Tibial nerve (tissue), 4 donors: ENCODE measurements around the gene GRIN2C.

Experiments used
- CTCF ChIP-seq, 5 experiments: fragments of 200-600 bp in 3 of 5; fragments of 450-650 bp in 2 of 5; sonication (generic) in 3 of 5; IDR thresholded peaks; one replicate each; pipeline ENCODE4 v1.5.1; 2016 to 2019; ENCODE audit warnings: antibody characterized with exemption in 5 of 5, mild to moderate bottlenecking in 3 of 5, moderate library complexity in 2 of 5
- EP300 ChIP-seq, 2 donors: sonication (generic); formaldehyde crosslinking; IDR thresholded peaks; one replicate each; pipeline ENCODE4 v1.6.1; 2017; ENCODE audit warnings: antibody characterized with exemption in 2 of 2, mild to moderate bottlenecking in 1 of 2
- POLR2A ChIP-seq, 2 donors: fragments of 450-650 bp; IDR thresholded peaks; one replicate each; pipeline ENCODE4 v1.6.1; 2017; ENCODE audit warnings: antibody characterized with exemption in 2 of 2, mild to moderate bottlenecking in 2 of 2, moderate library complexity in 2 of 2

- no peak for TF ChIP-seq CTCF (IDR thresholded peaks at IDR 0.05)
- TF ChIP-seq EP300 (IDR thresholded peaks at IDR 0.05) = no peak
- no peak for TF ChIP-seq POLR2A (IDR thresholded peaks at IDR 0.05)
Observed at GRCh38 chr17:74853669-74854068, 6.0 kb downstream of the GRIN2C start.
